Hepatocyte (in vitro differentiated cells): ENCODE results near the gene ZMYND8. TPM values are rescaled to one million over a fixed set of nuclear protein-coding genes. Genes with fewer than 3 reads are reported as not detected.

Source experiments
- DNase-seq: peaks from one replicate; pipeline ENCODE4 v3.0.0-alpha.2; 2016; ENCODE audit warnings: low spot score
- H2AFZ ChIP-seq: fragments of 200-600 bp; sonication (generic); 2 replicates; pipeline ENCODE4 v1.6.0; 2016; ENCODE audit warnings: antibody characterized with exemption, mild to moderate bottlenecking
- H3K27ac ChIP-seq: fragments of 200-600 bp; sonication (generic); 2 replicates; pipeline ENCODE4 v1.5.1; 2016; ENCODE audit warnings: mild to moderate bottlenecking
- H3K27me3 ChIP-seq: fragments of 200-600 bp; sonication (generic); 2 replicates; pipeline ENCODE4 v1.6.1; 2016
- H3K36me3 ChIP-seq: fragments of 200-600 bp; sonication (generic); replicated peaks from 2 replicates; pipeline ENCODE4 v1.5.1; 2016; ENCODE audit warnings: low read depth; ENCODE audit not compliant: insufficient read depth
- H3K4me1 ChIP-seq: fragments of 200-600 bp; sonication (generic); 2 replicates; pipeline ENCODE4 v1.5.1; 2016; ENCODE audit warnings: mild to moderate bottlenecking, moderate library complexity; ENCODE audit not compliant: insufficient read depth
- H3K4me2 ChIP-seq: fragments of 200-600 bp; sonication (generic); 2 replicates; pipeline ENCODE4 v1.6.0; 2016
- H3K4me3 ChIP-seq: fragments of 200-600 bp; sonication (generic); 2 replicates; pipeline ENCODE4 v1.5.1; 2016; ENCODE audit warnings: mild to moderate bottlenecking
- H3K79me2 ChIP-seq: fragments of 200-600 bp; sonication (generic); 2 replicates; pipeline ENCODE4 v1.6.0; 2017; ENCODE audit warnings: mild to moderate bottlenecking
- H3K9me2 ChIP-seq: fragments of 200-600 bp; sonication (generic); replicated peaks from 2 replicates; pipeline ENCODE4 v1.6.0; 2017; ENCODE audit warnings: mild to moderate bottlenecking; ENCODE audit not compliant: insufficient read depth
- H3K9me3 ChIP-seq: fragments of 200-600 bp; sonication (generic); 2 replicates; pipeline ENCODE4 v1.5.1; 2016; ENCODE audit warnings: low read depth, mild to moderate bottlenecking
- H4K20me1 ChIP-seq: fragments of 200-600 bp; sonication (generic); 2 replicates; pipeline ENCODE4 v1.6.0; 2016; ENCODE audit warnings: mild to moderate bottlenecking; ENCODE audit not compliant: insufficient read depth, poor library complexity, severe bottlenecking
- EZH2 ChIP-seq: fragments of 200-600 bp; sonication (generic); IDR thresholded peaks from 2 replicates; pipeline ENCODE4 v1.6.1; 2016; ENCODE audit warnings: antibody characterized with exemption, mild to moderate bottlenecking, borderline replicate concordance
- EZH2phosphoT487 ChIP-seq: fragments of 200-600 bp; sonication (generic); IDR thresholded peaks from one replicate; pipeline ENCODE4 v1.6.1; 2018; ENCODE audit warnings: antibody characterized with exemption, mild to moderate bottlenecking, low read depth, moderate library complexity; ENCODE audit not compliant: unreplicated experiment, severe bottlenecking
- WGBS: methylation state at CpG from one replicate; pipeline ENCODE4 v1.1.6; 2016; ENCODE audit warnings: low lambda C conversion rate; ENCODE audit errors: missing lambda C conversion rate; 5-methylcytosine and 5-hydroxymethylcytosine counted together
- polyA plus RNA-seq: library from polyadenylated mRNA; unstranded; fragments of >200 nt; fragmentation: Nextera tagmentation; extraction: Ambion mirVana; gene quantifications from 2 replicates; pipeline ENCODE4 v1.2.1, GENCODE V29; 2016
- total RNA-seq: library from RNA; depleted of rRNA; stranded (reverse); fragments of >200 nt; gene quantifications from 2 replicates; pipeline ENCODE4 v1.2.3, GENCODE V29; 2014
- TF ChIP-seq, protein P1 (sequence below): fragments of 200-600 bp; sonication (generic); IDR thresholded peaks from 2 replicates; pipeline ENCODE4 v1.5.1; 2016; ENCODE audit warnings: antibody characterized with exemption, mild to moderate bottlenecking; ENCODE audit not compliant: poor library complexity

Gene ZMYND8
- 28.9 and 30.3 TPM in 2 replicates for total RNA-seq
- 34.3 and 43.1 TPM in 2 replicates for polyA plus RNA-seq

DNA sequence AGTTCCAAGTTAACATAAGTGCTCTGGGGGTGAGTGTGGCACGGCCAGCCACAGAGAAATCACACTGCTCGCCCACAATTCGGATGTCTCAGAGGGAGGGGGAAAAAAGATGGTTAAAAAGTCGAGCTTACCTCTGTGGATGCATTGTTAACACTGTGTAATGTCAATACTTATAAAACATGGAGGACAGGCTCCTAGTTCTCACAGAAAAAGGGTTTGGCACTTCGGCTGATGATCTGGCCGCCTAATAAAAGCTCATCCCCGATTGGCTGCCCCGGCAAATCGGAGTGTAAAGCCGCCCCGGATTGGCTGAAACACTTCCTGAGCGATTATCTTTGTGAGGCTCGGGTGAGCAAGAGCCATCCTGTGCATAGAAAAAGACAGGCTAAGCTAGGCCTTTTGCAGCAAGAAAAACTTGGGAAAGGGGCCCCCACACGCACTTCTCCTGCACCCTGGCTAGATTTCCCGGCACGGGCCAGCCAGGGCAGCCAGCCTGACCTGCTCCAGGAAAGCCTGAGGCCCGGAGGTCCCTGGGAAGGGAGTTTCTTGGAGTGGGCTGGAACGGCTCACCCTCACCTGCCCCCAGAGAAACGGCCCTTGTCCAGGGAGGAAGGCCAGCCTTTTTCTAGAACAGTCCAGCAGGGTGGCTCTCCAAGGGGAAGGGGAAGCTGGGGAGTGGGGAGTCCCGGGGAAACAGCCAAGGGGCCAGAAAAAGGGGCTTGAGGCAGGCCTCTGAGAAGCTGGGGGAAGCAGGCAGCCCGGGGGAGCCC, at the start of gene ZMYND8:
Gene ZMYND8 (minus strand): TSS at position 174 of the 770 bp plus-strand sequence. CDS start 29 bp downstream, at position 145.
- Histone ChIP-seq H3K79me2 (peaks cover 47% of the 10 kb centered on the region), H3K27ac (peak within 1 kb of the TSS; percentile 100), H3K9me3 (no peaks in the 10 kb centered on the region), H3K4me2 (peak within 1 kb of the TSS; percentile 80), H3K27me3 (no peaks in the 10 kb centered on the region), H3K4me3 (no peak within 1 kb of the TSS), H2AFZ (no peak within 1 kb of the TSS), H3K4me1 (peaks cover 93% of the 10 kb centered on the region), H4K20me1 (no peaks in the 10 kb centered on the region), H3K9me2 (no peaks in the 10 kb centered on the region), H3K36me3 (no peaks in the 10 kb centered on the region)
- TF ChIP-seq EZH2phosphoT487: no peak
- TF ChIP-seq, protein P1, sequence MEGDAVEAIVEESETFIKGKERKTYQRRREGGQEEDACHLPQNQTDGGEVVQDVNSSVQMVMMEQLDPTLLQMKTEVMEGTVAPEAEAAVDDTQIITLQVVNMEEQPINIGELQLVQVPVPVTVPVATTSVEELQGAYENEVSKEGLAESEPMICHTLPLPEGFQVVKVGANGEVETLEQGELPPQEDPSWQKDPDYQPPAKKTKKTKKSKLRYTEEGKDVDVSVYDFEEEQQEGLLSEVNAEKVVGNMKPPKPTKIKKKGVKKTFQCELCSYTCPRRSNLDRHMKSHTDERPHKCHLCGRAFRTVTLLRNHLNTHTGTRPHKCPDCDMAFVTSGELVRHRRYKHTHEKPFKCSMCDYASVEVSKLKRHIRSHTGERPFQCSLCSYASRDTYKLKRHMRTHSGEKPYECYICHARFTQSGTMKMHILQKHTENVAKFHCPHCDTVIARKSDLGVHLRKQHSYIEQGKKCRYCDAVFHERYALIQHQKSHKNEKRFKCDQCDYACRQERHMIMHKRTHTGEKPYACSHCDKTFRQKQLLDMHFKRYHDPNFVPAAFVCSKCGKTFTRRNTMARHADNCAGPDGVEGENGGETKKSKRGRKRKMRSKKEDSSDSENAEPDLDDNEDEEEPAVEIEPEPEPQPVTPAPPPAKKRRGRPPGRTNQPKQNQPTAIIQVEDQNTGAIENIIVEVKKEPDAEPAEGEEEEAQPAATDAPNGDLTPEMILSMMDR: no peak
- TF ChIP-seq EZH2: no peak
- 9% methylated on average over 21 of the region's 21 CpGs for WGBS
- peak; percentile 92 for DNase-seq

DNA sequence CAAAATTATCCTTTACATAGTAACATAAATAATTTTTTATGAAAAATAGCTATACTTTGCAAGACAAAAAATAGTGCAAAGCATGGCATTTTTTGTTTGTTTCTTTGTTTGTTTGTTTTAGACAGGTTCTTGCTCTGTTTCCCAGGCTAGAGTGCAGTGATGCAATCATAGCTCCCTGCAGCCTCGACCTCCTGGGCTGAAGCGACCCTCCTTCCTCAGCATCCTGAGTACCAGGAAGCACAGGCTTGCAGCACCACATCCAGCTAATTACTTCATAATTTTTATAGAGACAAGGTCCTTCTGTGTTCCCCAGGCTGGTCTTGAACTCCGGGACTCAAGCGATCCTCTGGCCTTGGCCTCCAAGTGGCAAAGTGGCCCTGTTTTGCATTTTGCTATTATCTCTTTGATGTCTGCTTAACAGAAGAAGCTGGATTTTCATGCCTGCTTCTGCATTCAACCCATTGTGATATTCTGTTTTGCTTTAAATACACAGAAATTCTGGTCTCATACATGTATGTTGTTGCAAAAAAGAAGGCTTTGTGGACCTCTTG, 49.4 kb upstream of the ZMYND8 start:
- Histone ChIP-seq H3K36me3 (no peaks in the 10 kb centered on the region), H4K20me1 (no peaks in the 10 kb centered on the region), H3K27ac (no peak overlapping the region), H3K4me1 (no peaks in the 10 kb centered on the region), H3K27me3 (no peaks in the 10 kb centered on the region), H2AFZ (no peak overlapping the region), H3K9me2 (no peaks in the 10 kb centered on the region), H3K4me3 (no peak overlapping the region), H3K79me2 (no peaks in the 10 kb centered on the region), H3K4me2 (no peak overlapping the region), H3K9me3 (no peaks in the 10 kb centered on the region)
- WGBS: 93% methylated on average over 4 of the region's 4 CpGs
- TF ChIP-seq, protein P1: no peak
- TF ChIP-seq EZH2 (no peak), EZH2phosphoT487 (no peak)
- no peak for DNase-seq

DNA sequence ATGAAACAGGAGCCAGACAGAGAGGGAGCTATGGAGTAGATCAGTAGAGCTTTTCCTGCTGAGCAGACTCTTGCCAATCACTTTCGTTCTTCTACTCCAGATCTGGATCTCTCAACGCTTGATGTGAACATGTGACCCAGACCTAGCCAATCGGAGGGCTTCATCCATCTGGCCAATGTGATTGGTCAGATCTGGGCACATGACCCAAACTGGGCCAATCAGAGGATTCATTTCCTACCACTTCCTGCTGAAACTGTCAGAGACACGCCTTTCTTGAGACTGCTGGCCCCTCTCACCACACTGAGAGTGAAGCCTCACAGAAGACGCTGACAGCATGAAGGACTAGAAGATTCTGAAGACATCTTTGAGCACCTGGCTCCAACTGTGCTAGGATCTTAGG, 44.2 kb upstream of the ZMYND8 start:
- no peaks in the 10 kb centered on the region for H3K79me2 ChIP-seq
- H3K4me1 ChIP-seq: no peaks in the 10 kb centered on the region
- H4K20me1 ChIP-seq: no peaks in the 10 kb centered on the region
- 97% methylated on average over 5 of the region's 5 CpGs for whole genome bisulfite sequencing
- no peak overlapping the region for H3K4me3 ChIP-seq
- no peak overlapping the region for H2AFZ ChIP-seq
- TF ChIP-seq EZH2 (no peak), EZH2phosphoT487 (no peak)
- TF ChIP-seq, protein P1: no peak
- H3K9me2 ChIP-seq: no peaks in the 10 kb centered on the region
- H3K9me3 ChIP-seq: no peaks in the 10 kb centered on the region
- H3K27ac ChIP-seq: no peak overlapping the region
- no peaks in the 10 kb centered on the region for H3K27me3 ChIP-seq
- no peak for DNase-seq
- H3K4me2 ChIP-seq: no peak overlapping the region
- no peaks in the 10 kb centered on the region for H3K36me3 ChIP-seq
